Calu3 (cell line): Measurements from ENCODE around the gene ZNF213. TPM values are rescaled to one million over a fixed set of nuclear protein-coding genes. Genes with fewer than 3 reads are reported as not detected.

Experiments used
- BruUV-seq: library from RNA; stranded (reverse); fragments of 400-500 nt; replicated peaks from 2 replicates; lab custom pipeline; 2021; lab: Mats Ljungman, UMichigan
- CTCF ChIA-PET: fragments of 300-600 bp; sonication (Branson Sonifier 250); formaldehyde crosslinking; loops from one replicate; lab custom pipeline; 2022; ENCODE audit warnings: antibody characterized with exemption; lab: Charles Lee
- DNase-seq: peaks from one replicate; pipeline ENCODE4 v3.0.0; 2022
- H3K27ac Mint-ChIP-seq: one replicate; pipeline ENCODE4 v1.8.0; 2022; ENCODE audit warnings: mixed read lengths; ENCODE audit not compliant: unreplicated experiment
- H3K27me3 Mint-ChIP-seq: one replicate; pipeline ENCODE4 v1.8.0; 2022; ENCODE audit warnings: mixed read lengths; ENCODE audit not compliant: unreplicated experiment
- H3K36me3 Mint-ChIP-seq: one replicate; pipeline ENCODE4 v1.8.0; 2022; ENCODE audit warnings: mild to moderate bottlenecking, moderate library complexity, mixed read lengths; ENCODE audit not compliant: insufficient read depth, unreplicated experiment
- H3K4me1 Mint-ChIP-seq: one replicate; pipeline ENCODE4 v1.8.0; 2022; ENCODE audit warnings: mild to moderate bottlenecking, low read depth, mixed read lengths; ENCODE audit not compliant: unreplicated experiment
- H3K4me3 Mint-ChIP-seq: one replicate; pipeline ENCODE4 v1.8.0; 2022; ENCODE audit warnings: mild to moderate bottlenecking, low read depth, moderate library complexity, mixed read lengths; ENCODE audit not compliant: unreplicated experiment
- H3K9me3 Mint-ChIP-seq: one replicate; pipeline ENCODE4 v1.8.0; 2022; ENCODE audit warnings: low read depth, mixed read lengths; ENCODE audit not compliant: unreplicated experiment
- CTCF ChIP-seq: fragments of 200-600 bp; IDR thresholded peaks from one replicate; pipeline ENCODE4 v1.8.0; 2022; ENCODE audit warnings: antibody characterized with exemption; ENCODE audit not compliant: unreplicated experiment
- intact Hi-C: fragments of 100-400 bp; cut with micrococcal nuclease; formaldehyde crosslinking; loops from one replicate; pipeline ENCODE4 v1.10.0; 2022; ENCODE audit not compliant: unreplicated experiment
- total RNA-seq: library from RNA; stranded (reverse); gene quantifications from 2 replicates; pipeline ENCODE4 v1.2.3, GENCODE V29; 2022

Gene ZNF213
- total RNA-seq, 1 experiment from 2014 or later, result 11.8 TPM

GRCh38 chr16:3140603-3141427, 6.0 kb downstream of the ZNF213 start:
- intact Hi-C loops, result no loop called here

GRCh38 chr16:3141781-3142311, 7.0 kb downstream of the ZNF213 start:
- TF ChIP-seq CTCF, result no peak
- Mint-ChIP-seq H3K36me3 (peaks cover 16% of the 10 kb centered on the region), H3K9me3 (no peaks in the 10 kb centered on the region), H3K27me3 (peaks cover 26% of the 10 kb centered on the region), H3K4me1 (no peaks in the 10 kb centered on the region), H3K4me3 (no peak overlapping the region), H3K27ac (no peak overlapping the region)
- BruUV-seq, result no TSS peak
- intact Hi-C loops, result no loop called here
- CTCF ChIA-PET, result no interaction called here
- no peak for DNase-seq

More at GRCh38 chr16:3140603-3141427, 6.0 kb downstream of the ZNF213 start:
- no peak overlapping the region for H3K4me3 Mint-ChIP-seq
- H3K36me3 Mint-ChIP-seq, result peaks cover 18% of the 10 kb centered on the region
- DNase-seq, result no peak
- peaks cover 4% of the 10 kb centered on the region for H3K4me1 Mint-ChIP-seq
- peaks cover 26% of the 10 kb centered on the region for H3K27me3 Mint-ChIP-seq
- H3K27ac Mint-ChIP-seq, result no peak overlapping the region
- CTCF ChIA-PET, result interaction anchor here (2.2 kb wide), 1 partner anchor 9 kb away, joined by 5 read pairs; no protein-coding TSS in a partner anchor
- BruUV-seq, result no TSS peak
- no peak for TF ChIP-seq CTCF
- H3K9me3 Mint-ChIP-seq, result no peaks in the 10 kb centered on the region

GRCh38 chr16:3142327-3142726, 7.5 kb downstream of the ZNF213 start:
- intact Hi-C loops, result no loop called here
- DNase-seq, result no peak
- no peak for TF ChIP-seq CTCF
- Mint-ChIP-seq H3K36me3 (peaks cover 16% of the 10 kb centered on the region), H3K4me3 (no peak overlapping the region), H3K27me3 (peaks cover 26% of the 10 kb centered on the region), H3K4me1 (no peaks in the 10 kb centered on the region), H3K9me3 (no peaks in the 10 kb centered on the region), H3K27ac (no peak overlapping the region)
- no TSS peak for BruUV-seq
- CTCF ChIA-PET, result no interaction called here

GRCh38 chr16:3142770-3143169, 7.9 kb downstream of the ZNF213 start:
- no peak overlapping the region for H3K4me3 Mint-ChIP-seq
- BruUV-seq, result no TSS peak
- H3K27ac Mint-ChIP-seq, result no peak overlapping the region
- peaks cover 26% of the 10 kb centered on the region for H3K27me3 Mint-ChIP-seq
- TF ChIP-seq CTCF, result no peak
- no peaks in the 10 kb centered on the region for H3K4me1 Mint-ChIP-seq
- peaks cover 16% of the 10 kb centered on the region for H3K36me3 Mint-ChIP-seq
- intact Hi-C loops, result no loop called here
- no peak for DNase-seq
- CTCF ChIA-PET, result no interaction called here
- H3K9me3 Mint-ChIP-seq, result no peaks in the 10 kb centered on the region
